Fibroblast of mammary gland (primary cell): ENCODE measurements around the gene HOATZ.

Experiments used
- DNase-seq: peaks from one replicate; pipeline ENCODE4 v3.0.0-alpha.2; 2010; ENCODE audit warnings: low read depth
- H3K4me3 ChIP-seq: 2 replicates; pipeline ENCODE4 v1.5.1; 2011; ENCODE audit warnings: low read depth, mild to moderate bottlenecking, low read length, moderate library complexity; ENCODE audit not compliant: control insufficient read depth
- CTCF ChIP-seq: conservative IDR thresholded peaks from 2 replicates; pipeline ENCODE4 v1.5.1; 2011; ENCODE audit warnings: low read depth, low read length, inconsistent platforms; ENCODE audit not compliant: control insufficient read depth, insufficient read depth

Gene HOATZ

GRCh38 chr11:111476366-111476765 lies 38.2 kb upstream of the HOATZ start:
- no peak overlapping the region for H3K4me3 ChIP-seq
- no peak for TF ChIP-seq CTCF
- peak; percentile 14 for DNase-seq

GRCh38 chr11:111476956-111477355 lies 37.6 kb upstream of the HOATZ start:
- TF ChIP-seq CTCF: no peak
- H3K4me3 ChIP-seq: no peak overlapping the region
- DNase-seq: no peak

GRCh38 chr11:111477898-111478297 lies 36.7 kb upstream of the HOATZ start:
- TF ChIP-seq CTCF: no peak
- DNase-seq: no peak
- no peak overlapping the region for H3K4me3 ChIP-seq

GRCh38 chr11:111479666-111480065 lies 34.9 kb upstream of the HOATZ start:
- H3K4me3 ChIP-seq: no peak overlapping the region
- no peak for TF ChIP-seq CTCF

GRCh38 chr11:111483431-111483830 lies 31.1 kb upstream of the HOATZ start:
- no peak for TF ChIP-seq CTCF
- no peak overlapping the region for H3K4me3 ChIP-seq
- no peak for DNase-seq

More at GRCh38 chr11:111479666-111480065, 34.9 kb upstream of the HOATZ start:
- DNase-seq: no peak

GRCh38 chr11:111490496-111490895 lies 24.1 kb upstream of the HOATZ start:
- TF ChIP-seq CTCF: no peak
- DNase-seq: no peak
- H3K4me3 ChIP-seq: no peak overlapping the region

- no peak for DNase-seq
- no peak for TF ChIP-seq CTCF
- no peak overlapping the region for H3K4me3 ChIP-seq
These were observed 20.5 kb upstream of the HOATZ start for GRCh38 chr11:111494040-111494439.
